ENCODE data around the gene SNX20.

The SNX20 gene

DNA sequence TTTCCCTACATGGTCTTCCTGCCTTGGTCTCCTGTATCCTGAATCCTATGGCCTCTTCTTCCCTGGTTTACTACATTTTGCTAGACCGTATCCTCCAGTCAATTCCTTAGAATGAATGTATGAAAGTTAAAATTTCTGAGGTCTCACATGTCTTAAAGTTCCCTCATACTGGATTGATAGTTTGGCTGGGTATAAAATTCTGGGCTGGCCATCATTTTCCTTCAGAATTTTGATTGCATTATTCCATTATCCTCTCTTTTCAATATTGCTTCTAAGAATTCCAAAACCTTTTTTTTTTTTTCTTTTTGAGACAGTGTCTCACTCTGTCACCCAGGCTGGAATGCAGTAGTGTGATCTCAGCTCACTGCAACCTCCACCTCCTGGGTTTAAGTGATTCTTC is 23.1 kb upstream of the SNX20 start:
- DNase-seq (ENCODE audit: low spot score): no peak

DNA sequence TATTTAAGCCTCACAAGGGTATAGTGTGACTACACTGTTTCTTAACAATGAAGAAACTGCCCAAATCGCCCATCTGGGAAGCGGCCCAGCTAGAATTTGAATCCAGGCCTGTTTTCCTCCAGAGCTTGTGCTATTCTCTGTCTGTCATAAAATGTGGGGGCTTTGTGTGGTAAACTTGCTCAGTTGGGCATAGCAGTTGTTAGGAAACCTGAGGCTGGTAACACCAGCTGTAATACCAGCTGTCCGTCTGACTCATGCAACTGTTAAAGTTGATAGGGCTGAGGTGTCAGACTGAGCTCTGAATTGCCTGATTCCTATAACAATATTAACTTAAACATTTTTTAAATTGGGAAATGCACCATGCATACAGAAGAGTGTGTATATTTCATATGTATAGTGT is 21.6 kb upstream of the SNX20 start:
- no peak for DNase-seq (ENCODE audit: low spot score)

- no peak for DNase-seq (ENCODE audit: low spot score)
Measured at GRCh38 chr16:50699326-50700159, 18.4 kb upstream of the SNX20 start.

GRCh38 chr16:50697881-50698767 is 17.0 kb upstream of the SNX20 start:
- no peak for DNase-seq (ENCODE audit: low spot score)

DNA sequence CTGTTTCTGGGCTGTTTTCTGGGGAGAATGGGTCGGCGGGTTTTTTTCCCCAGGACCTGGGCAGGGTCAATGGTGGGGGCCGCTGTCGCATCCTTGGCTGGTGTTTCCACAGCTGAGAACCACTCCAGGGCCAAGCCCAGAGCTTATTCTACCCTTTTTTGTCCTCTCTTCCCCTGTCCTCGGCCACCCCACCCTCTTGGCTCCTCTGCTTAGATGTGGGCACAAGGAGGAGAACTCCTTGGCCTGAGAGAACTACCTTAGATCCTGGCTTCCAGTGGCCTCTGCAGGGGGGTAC is 16.3 kb upstream of the SNX20 start:
- no peak for DNase-seq (ENCODE audit: low spot score)

DNA sequence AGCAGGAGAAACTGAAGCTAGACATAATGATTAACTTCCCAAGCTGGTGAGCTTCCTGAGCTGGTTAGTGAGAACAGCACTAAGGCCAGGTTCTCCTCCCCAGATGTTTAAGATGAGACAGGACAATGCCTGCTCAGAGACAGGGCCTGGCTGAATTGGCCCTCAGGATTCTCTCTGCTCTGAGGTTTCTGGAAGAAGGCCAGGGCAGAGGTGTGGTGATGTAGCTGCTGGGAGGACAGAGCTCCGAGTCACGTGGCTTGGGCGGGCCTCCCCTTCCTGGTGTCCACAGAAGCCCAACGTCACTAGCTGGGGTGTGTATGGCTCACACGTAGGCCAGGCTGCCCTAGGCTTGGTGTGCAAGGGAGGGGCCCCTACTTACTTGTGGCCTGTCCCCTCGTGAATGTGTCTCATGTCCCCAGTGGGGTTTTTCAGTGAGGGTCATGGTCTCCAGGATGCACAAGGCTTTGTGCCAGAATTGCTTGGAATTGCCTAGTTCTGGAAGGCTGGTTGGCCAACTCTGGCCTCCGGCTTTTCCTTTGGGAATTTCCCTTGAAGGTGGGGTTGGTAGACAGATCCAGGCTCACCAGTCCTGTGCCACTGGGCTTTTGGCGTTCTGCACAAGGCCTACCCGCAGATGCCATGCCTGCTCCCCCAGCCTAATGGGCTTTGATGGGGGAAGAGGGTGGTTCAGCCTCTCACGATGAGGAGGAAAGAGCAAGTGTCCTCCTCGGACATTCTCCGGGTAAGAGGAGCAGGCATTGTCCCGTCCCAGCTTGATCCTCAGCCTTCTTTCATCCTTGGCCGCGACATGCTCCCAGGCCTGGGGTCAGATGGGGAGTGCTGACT is 15.7 kb upstream of the SNX20 start:
- peak; percentile 26 for DNase-seq (ENCODE audit: low spot score)

- no peak for DNase-seq (ENCODE audit: low spot score)
Measured at GRCh38 chr16:50696126-50696525, 15.0 kb upstream of the SNX20 start.

- DNase-seq (ENCODE audit: low spot score): no peak
Measured at GRCh38 chr16:50695017-50696000, 14.2 kb upstream of the SNX20 start.

GRCh38 chr16:50694206-50694605 is 13.1 kb upstream of the SNX20 start:
- no peak for DNase-seq (ENCODE audit: low spot score)

DNA sequence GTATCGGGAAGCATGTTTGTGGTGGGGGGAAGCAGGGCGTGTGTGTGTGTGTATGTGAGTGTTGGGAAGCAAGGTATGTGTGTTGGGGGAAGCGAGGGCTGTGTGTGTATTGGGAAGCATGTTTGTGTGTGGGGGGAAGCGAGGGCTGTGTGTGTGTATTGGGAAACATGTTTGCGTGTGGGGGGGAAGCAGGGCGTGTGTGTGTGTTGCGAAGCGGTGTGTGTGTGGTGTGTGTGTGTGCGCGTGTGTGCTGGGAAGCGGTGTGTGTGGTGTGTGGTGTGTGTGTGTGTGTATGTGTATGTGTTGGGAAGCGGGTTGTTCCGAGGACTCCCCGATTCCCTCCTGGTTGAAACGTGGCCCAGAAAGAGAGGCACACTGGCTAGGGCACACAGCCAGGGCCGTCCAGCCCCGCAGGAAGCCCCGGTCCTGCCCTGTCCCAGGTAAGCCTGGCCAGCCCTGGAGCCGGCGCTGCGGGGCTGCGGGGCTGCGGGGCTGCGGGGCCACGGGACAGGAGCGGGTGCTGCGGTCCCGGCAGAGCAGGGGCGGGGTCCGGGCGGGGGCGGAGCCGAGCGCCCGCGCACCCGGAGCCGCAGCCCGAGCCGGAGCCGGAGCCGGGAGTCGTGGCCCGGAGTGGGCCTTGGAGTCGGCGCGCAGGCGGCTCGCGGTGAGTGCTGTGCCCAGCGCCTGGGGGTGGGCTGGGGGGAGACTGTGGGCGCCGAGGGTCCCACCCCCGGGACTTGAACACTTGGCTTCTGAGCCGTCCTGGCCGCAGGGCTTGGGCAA is 12.1 kb upstream of the SNX20 start, which contains the start of gene NOD2:
NOD2 (plus strand) TSS at position 608 of the 783 bp plus-strand sequence. CDS start 5,890 bp downstream, outside the sequence.
- DNase-seq (ENCODE audit: low spot score): peak; percentile 36

- no peak for DNase-seq (ENCODE audit: low spot score)
Measured at GRCh38 chr16:50692644-50692998, 11.5 kb upstream of the SNX20 start.

DNA sequence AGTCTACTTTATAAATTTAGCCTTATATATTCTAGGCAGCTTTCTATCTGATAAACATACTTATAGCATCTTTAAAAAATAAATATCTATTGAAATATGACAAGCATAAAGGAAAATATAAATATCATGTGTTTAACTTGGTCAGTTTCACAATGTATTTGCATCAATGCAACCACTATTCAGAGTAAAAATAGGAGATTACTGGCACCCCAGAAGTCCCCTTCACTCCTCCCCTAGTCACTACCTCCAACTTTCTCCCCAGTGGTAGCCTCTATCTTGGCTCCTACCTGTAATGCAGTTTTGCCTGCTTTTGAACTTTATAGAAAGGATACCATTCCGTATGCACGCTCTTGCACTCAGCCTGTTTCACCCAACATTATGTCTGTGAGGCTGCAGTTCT is 9.1 kb upstream of the SNX20 start:
- DNase-seq (ENCODE audit: low spot score): no peak

DNA sequence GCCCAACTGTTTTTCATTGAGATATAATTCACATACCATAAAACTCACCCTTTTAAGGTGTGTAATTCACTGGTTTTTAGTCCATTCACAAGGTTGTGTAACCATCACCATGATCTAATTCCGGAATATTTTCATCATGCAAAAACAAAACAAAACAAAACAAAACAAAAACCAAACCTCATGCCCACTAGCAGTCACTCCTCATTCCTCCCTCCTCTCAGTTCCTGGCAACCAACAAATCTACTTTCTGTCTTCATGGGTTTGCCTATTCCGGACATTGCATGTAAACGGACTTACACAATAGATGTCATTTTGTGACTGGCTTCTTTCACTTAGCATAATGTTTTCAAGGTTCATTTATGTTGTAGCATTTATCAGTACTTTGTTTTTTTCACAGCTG is 7.8 kb upstream of the SNX20 start:
- DNase-seq (ENCODE audit: low spot score): no peak

DNA sequence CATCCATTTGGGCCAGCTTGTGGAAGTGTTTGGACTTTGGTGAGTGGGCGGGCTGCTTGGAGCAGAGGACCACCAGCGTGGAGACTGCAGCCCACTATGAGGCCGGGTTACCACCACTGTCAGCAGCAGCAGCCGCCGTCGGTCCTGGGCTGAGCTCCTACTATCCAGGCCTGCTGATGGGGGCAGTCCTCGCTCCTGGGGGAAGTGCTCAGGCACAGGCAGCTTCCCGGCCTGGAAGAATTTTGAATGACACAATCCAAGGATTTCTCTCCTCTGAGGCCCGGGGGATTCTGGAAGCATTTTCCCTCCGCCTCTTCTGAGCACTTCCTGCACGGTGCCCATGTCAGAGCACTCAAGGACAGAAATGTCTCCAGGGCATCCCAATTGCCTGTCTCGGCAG is 7.0 kb upstream of the SNX20 start:
- no peak for DNase-seq (ENCODE audit: low spot score)

DNA sequence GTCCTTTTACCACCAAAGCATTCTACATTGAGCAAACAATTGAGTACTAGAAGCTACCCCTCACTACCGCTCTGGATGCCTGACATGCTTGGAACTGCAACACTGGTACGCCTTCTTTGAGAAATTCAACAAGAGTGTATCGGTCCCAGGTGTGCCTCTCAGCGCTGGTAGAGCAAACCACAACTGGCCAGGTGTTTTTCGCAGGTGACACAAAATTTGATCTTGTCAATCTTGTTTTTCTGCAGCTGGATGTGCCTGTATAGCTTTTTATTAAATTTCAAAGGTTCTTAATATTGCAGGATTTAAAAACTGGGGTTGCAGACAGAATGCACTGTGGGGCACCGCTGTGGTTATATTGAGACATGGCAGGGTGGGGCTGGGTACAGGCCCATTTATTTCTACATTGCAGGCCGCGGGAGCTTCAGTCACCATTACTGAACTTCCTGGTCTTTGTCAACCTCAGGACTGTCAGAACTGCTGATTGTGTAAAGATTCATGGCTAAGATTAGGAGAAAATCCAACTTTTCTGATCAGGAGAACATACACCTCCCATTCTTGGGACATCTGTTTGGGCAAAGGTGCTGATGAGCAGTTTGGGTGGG is 4.5 kb upstream of the SNX20 start:
- no peak for DNase-seq (ENCODE audit: low spot score)

DNA sequence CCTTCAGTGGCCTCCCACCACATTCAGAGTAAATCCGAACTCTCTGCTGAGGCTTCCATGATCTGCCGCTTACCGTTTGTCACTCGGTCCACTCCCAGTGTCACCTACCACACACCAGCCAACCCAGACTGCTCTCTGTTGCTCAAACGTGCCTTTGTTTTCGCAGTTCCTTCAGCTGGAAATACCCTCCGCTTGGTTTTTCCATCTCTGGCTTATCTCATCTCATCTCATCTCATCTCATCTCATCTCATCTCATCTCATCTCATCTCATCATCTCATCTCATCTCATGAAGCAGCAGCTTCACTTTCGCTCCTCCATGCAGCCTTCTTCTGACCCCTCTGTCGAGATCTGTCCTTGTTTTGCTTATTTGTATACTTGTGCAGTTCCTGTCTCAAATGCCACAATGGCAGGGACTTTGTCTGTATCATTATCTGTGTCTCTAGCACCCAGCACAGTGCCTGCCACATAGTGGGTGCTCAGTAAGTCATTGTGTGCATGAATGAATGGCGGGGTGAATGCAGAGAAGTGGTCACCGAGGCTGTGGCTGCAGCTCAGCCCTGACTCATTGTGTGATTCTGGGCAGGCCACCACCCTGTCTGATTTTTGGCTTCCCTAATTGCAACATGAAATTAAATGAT is 3.8 kb upstream of the SNX20 start:
- no peak for DNase-seq (ENCODE audit: low spot score)

DNA sequence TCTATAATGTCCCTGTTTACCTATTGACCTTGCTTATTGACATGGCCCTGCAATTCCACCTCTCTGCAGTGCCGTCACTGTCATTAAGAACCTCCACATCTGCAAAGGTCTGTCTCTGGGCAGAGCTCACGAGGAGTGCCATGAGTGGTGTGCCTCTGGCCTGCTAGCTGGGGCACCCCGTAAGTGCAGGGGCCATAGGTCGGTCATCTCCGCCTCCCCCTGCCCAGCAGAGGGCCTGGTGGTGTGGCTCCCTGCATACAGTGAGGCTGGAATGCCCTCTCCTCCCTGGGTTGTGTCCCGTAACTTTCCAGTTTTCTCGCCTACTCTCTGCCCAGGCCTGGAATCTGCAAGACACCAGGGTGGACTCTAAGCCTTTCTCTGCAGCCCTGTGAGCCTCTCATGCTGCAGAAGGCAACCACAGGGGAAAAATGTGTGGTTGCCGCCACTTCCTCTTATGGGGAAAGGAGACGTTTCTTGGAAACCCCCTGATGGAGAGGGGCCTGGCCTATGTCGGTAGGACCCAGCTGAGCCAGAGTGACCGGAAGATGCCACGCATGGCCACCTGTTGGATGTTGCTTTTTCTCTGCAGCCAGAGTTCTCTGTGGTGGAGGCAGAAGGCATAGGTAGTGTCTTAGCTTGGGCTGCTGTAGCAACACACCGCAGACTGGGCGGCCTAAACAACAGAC is 2.7 kb upstream of the SNX20 start:
- no peak for DNase-seq (ENCODE audit: low spot score)

GRCh38 chr16:50680556-50680893 is 587 bp downstream of the SNX20 start:
- no peak for DNase-seq (ENCODE audit: low spot score)

Measured in HuH-7.5 (cell line).